K562 (cell line): ENCODE measurements around the gene USP4. TPM values are rescaled to one million over a fixed set of nuclear protein-coding genes. Genes with fewer than 3 reads are reported as not detected.

ENCODE experiments used
- KAT7 ChIP-seq: sonication (generic); formaldehyde crosslinking; IDR thresholded peaks from 2 replicates; pipeline ENCODE4 v1.8.0; 2022; ENCODE audit warnings: missing genetic modification reagents, mild to moderate bottlenecking, borderline replicate concordance
- NEUROD1 ChIP-seq: fragments of 150-350 bp; IDR thresholded peaks from 2 replicates; pipeline ENCODE4 v1.6.1; 2014; ENCODE audit warnings: borderline replicate concordance, low read length, low read depth; ENCODE audit not compliant: partially characterized antibody
- PTTG1 ChIP-seq: fragments of 450-650 bp; IDR thresholded peaks from 2 replicates; pipeline ENCODE4 v1.6.1; 2016; ENCODE audit warnings: low read depth, mild to moderate bottlenecking, missing genetic modification characterization, missing compliant biosample characterization
- TSC22D4 ChIP-seq: fragments of 450-650 bp; IDR thresholded peaks from 2 replicates; pipeline ENCODE4 v1.6.1; 2016; ENCODE audit warnings: missing genetic modification characterization, missing biosample characterization, control low read depth
- ZNF274 ChIP-seq: IDR thresholded peaks from 2 replicates; pipeline ENCODE4 v1.6.1; 2011; ENCODE audit warnings: low read depth, mild to moderate bottlenecking, low read length, moderate library complexity, borderline replicate concordance
- ZNF668 ChIP-seq: fragments of 250-450 bp; sonication (Bioruptor Pico); IDR thresholded peaks from 2 replicates; pipeline ENCODE4 v1.8.0; 2022; ENCODE audit warnings: mild to moderate bottlenecking, inconsistent platforms
- ZNF699 ChIP-seq: fragments of 250-450 bp; sonication (Bioruptor Pico); IDR thresholded peaks from 2 replicates; pipeline ENCODE4 v1.8.0; 2021; ENCODE audit warnings: mild to moderate bottlenecking, moderate library complexity; ENCODE audit not compliant: insufficient replicate concordance
- ZNF79 ChIP-seq: fragments of 250-450 bp; sonication (Bioruptor Pico); IDR thresholded peaks from 2 replicates; pipeline ENCODE4 v1.4.0; 2020; ENCODE audit warnings: low read depth, mild to moderate bottlenecking, moderate library complexity
- polyA plus RNA-seq, 8 experiments: library from polyadenylated mRNA; depleted of rRNA in 4 of 8; stranded (reverse) in 5 of 8; unstranded in 3 of 8; fragments of >200 nt; fragmentation: Nextera tagmentation in 2 of 8; fragmentation: Illumina TruSeq in 1 of 8; extraction: Ambion mirVana in 2 of 8; extraction: Trizol in 1 of 8; gene quantifications; 2 replicates each; pipeline versions ENCODE4 v1.2.1 to v1.2.3, GENCODE V29; 2011 to 2014; ENCODE audit warnings: inconsistent platforms in 1 of 8, missing spikeins in 1 of 8
- total RNA-seq, 7 experiments: library from RNA; depleted of rRNA in 6 of 7; stranded (reverse); fragments of >200 nt in 6 of 7; fragmentation: Illumina TruSeq in 2 of 7; extraction: Trizol in 2 of 7; gene quantifications; 2 replicates each; pipeline versions ENCODE4 v1.2.1 to v1.2.3, GENCODE V29; 2011 to 2021; ENCODE audit warnings: low replicate concordance in 1 of 7
- TF ChIP-seq, protein P1 (sequence below): fragments of 250-450 bp; sonication (Bioruptor Pico); IDR thresholded peaks from 2 replicates; pipeline ENCODE4 v1.4.0; 2020
- TF ChIP-seq, protein P2 (sequence below): fragments of 200-800 bp; sonication (Bioruptor generic); IDR thresholded peaks from 2 replicates; pipeline ENCODE4 v1.6.1; 2017; ENCODE audit warnings: missing genetic modification characterization, missing compliant biosample characterization
- TF ChIP-seq, protein P3 (sequence below): fragments of 250-450 bp; sonication (Bioruptor Pico); IDR thresholded peaks from 2 replicates; pipeline ENCODE4 v1.5.0; 2020; ENCODE audit warnings: mild to moderate bottlenecking
- TF ChIP-seq, protein P4 (sequence below): fragments of 250-450 bp; sonication (Bioruptor Pico); IDR thresholded peaks from 2 replicates; pipeline ENCODE4 v1.4.0; 2020; ENCODE audit warnings: borderline replicate concordance
- TF ChIP-seq, protein P5 (sequence below): sonication (generic); formaldehyde crosslinking; IDR thresholded peaks from 2 replicates; pipeline ENCODE4 v1.8.0; 2022; ENCODE audit warnings: missing genetic modification reagents, mild to moderate bottlenecking, borderline replicate concordance
- TF ChIP-seq, protein P6 (sequence below): fragments of 250-450 bp; sonication (Bioruptor Pico); IDR thresholded peaks from 2 replicates; pipeline ENCODE4 v1.8.0; 2021; ENCODE audit warnings: moderate library complexity, mild to moderate bottlenecking, inconsistent platforms

USP4 gene
- total and polyA plus RNA-seq, 9 of the 15 experiments (the other 6 are each of a cell fraction or from before 2014, with no cell fraction given) = 11.8 to 40.4 (median 22.9) TPM

DNA sequence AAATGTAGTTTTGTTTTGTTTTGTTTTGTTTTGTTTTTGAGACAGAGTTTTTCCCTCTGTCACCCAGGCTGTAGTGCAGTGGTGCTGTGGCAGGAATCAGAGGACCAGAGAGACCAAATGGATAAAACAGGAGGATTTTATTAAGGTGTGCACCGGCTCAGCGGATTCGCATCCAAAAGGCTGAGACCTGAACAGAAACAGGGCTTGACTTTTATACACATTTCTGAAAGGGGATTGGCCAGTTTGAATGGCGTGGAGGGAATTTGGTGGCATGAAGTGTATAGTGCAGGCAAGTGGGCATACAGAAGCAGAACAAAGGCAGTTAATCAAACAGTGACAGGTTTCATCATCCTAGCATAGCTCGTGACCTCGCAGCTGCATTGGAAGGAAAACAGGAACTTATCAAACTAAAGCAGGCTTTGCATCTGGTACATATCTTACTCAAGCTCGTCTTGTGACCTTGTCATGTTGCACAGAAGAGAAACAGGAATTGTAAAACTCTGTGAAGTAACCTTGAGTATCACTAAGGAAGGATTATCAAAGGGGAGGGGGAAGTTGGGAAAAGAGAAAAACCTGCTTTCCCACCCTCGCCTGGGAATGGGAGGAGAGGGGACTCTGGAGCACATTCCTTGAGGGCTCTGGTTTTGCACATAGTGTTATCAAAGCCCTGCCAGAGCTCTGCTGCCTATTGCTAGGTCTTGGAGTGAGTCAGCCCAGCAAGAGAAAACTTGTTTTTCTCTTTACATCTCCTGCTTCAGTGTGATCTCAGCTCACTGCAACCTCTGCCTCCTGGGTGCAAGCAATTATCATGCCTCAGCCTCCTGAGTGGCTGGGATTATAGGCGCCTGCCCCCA is 101.4 kb downstream of the USP4 start (continued):
- TF ChIP-seq, protein P1, sequence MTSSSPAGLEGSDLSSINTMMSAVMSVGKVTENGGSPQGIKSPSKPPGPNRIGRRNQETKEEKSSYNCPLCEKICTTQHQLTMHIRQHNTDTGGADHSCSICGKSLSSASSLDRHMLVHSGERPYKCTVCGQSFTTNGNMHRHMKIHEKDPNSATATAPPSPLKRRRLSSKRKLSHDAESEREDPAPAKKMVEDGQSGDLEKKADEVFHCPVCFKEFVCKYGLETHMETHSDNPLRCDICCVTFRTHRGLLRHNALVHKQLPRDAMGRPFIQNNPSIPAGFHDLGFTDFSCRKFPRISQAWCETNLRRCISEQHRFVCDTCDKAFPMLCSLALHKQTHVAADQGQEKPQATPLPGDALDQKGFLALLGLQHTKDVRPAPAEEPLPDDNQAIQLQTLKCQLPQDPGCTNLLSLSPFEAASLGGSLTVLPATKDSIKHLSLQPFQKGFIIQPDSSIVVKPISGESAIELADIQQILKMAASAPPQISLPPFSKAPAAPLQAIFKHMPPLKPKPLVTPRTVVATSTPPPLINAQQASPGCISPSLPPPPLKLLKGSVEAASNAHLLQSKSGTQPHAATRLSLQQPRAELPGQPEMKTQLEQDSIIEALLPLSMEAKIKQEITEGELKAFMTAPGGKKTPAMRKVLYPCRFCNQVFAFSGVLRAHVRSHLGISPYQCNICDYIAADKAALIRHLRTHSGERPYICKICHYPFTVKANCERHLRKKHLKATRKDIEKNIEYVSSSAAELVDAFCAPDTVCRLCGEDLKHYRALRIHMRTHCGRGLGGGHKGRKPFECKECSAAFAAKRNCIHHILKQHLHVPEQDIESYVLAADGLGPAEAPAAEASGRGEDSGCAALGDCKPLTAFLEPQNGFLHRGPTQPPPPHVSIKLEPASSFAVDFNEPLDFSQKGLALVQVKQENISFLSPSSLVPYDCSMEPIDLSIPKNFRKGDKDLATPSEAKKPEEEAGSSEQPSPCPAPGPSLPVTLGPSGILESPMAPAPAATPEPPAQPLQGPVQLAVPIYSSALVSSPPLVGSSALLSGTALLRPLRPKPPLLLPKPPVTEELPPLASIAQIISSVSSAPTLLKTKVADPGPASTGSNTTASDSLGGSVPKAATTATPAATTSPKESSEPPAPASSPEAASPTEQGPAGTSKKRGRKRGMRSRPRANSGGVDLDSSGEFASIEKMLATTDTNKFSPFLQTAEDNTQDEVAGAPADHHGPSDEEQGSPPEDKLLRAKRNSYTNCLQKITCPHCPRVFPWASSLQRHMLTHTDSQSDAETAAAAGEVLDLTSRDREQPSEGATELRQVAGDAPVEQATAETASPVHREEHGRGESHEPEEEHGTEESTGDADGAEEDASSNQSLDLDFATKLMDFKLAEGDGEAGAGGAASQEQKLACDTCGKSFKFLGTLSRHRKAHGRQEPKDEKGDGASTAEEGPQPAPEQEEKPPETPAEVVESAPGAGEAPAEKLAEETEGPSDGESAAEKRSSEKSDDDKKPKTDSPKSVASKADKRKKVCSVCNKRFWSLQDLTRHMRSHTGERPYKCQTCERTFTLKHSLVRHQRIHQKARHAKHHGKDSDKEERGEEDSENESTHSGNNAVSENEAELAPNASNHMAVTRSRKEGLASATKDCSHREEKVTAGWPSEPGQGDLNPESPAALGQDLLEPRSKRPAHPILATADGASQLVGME (CRISPR knock-in tag) = no peak
- TF ChIP-seq NEUROD1 (peak; percentile 2), ZNF699 (CRISPR knock-in tag) (peak; percentile 43), PTTG1 (tag) (peak; percentile 76), ZNF79 (peak; percentile 35; the same call in 1 of the 2 replicates), TSC22D4 (tag) (no peak), KAT7 (no peak), ZNF274 (peak; percentile 70; the same call in 1 of the 2 replicates), ZNF668 (CRISPR knock-in tag) (no peak; the same call in 1 of the 2 replicates)
- TF ChIP-seq, protein P2, sequence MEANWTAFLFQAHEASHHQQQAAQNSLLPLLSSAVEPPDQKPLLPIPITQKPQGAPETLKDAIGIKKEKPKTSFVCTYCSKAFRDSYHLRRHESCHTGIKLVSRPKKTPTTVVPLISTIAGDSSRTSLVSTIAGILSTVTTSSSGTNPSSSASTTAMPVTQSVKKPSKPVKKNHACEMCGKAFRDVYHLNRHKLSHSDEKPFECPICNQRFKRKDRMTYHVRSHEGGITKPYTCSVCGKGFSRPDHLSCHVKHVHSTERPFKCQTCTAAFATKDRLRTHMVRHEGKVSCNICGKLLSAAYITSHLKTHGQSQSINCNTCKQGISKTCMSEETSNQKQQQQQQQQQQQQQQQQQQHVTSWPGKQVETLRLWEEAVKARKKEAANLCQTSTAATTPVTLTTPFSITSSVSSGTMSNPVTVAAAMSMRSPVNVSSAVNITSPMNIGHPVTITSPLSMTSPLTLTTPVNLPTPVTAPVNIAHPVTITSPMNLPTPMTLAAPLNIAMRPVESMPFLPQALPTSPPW (CRISPR knock-in tag) = peak; percentile 71
- TF ChIP-seq, protein P3, sequence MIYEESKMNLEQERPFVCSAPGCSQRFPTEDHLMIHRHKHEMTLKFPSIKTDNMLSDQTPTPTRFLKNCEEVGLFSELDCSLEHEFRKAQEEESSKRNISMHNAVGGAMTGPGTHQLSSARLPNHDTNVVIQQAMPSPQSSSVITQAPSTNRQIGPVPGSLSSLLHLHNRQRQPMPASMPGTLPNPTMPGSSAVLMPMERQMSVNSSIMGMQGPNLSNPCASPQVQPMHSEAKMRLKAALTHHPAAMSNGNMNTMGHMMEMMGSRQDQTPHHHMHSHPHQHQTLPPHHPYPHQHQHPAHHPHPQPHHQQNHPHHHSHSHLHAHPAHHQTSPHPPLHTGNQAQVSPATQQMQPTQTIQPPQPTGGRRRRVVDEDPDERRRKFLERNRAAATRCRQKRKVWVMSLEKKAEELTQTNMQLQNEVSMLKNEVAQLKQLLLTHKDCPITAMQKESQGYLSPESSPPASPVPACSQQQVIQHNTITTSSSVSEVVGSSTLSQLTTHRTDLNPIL (CRISPR knock-in tag) = peak; percentile 41; the same call in 1 of the 2 replicates
- TF ChIP-seq, protein P4, sequence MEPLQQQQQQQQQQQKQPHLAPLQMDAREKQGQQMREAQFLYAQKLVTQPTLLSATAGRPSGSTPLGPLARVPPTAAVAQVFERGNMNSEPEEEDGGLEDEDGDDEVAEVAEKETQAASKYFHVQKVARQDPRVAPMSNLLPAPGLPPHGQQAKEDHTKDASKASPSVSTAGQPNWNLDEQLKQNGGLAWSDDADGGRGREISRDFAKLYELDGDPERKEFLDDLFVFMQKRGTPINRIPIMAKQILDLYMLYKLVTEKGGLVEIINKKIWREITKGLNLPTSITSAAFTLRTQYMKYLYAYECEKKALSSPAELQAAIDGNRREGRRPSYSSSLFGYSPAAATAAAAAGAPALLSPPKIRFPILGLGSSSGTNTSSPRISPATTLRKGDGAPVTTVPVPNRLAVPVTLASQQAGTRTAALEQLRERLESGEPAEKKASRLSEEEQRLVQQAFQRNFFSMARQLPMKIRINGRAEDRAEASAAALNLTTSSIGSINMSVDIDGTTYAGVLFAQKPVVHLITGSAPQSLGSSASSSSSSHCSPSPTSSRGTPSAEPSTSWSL (CRISPR knock-in tag) = no peak
- TF ChIP-seq, protein P5, sequence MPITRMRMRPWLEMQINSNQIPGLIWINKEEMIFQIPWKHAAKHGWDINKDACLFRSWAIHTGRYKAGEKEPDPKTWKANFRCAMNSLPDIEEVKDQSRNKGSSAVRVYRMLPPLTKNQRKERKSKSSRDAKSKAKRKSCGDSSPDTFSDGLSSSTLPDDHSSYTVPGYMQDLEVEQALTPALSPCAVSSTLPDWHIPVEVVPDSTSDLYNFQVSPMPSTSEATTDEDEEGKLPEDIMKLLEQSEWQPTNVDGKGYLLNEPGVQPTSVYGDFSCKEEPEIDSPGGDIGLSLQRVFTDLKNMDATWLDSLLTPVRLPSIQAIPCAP (CRISPR knock-in tag) = no peak
- TF ChIP-seq, protein P6, sequence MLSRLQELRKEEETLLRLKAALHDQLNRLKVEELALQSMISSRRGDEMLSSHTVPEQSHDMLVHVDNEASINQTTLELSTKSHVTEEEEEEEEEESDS (CRISPR knock-in tag) = no peak
